ENCODE data around the gene UTP20.

DNA sequence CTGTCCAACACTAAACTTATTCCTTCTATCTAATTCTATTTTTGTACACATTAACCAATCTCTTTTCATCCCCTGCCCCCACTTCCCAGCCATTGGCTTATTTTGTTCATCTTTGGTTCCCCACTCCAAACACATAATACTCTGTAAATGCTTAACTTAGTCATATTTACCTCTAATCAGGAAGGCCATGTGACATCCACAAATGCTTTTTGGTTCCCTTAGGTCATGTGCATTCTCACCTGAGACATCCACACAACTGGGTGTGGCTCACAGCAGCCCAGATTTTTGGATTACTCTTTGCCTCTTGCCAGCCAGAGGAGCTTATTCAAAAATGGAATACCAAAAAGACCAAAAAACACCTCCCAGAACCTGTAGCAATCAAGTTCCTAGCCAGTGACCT lies 99.2 kb downstream of the UTP20 start:
- no peak for TF ChIP-seq POLR2A (IDR thresholded peaks at IDR 0.05)
- TF ChIP-seq, protein P1, sequence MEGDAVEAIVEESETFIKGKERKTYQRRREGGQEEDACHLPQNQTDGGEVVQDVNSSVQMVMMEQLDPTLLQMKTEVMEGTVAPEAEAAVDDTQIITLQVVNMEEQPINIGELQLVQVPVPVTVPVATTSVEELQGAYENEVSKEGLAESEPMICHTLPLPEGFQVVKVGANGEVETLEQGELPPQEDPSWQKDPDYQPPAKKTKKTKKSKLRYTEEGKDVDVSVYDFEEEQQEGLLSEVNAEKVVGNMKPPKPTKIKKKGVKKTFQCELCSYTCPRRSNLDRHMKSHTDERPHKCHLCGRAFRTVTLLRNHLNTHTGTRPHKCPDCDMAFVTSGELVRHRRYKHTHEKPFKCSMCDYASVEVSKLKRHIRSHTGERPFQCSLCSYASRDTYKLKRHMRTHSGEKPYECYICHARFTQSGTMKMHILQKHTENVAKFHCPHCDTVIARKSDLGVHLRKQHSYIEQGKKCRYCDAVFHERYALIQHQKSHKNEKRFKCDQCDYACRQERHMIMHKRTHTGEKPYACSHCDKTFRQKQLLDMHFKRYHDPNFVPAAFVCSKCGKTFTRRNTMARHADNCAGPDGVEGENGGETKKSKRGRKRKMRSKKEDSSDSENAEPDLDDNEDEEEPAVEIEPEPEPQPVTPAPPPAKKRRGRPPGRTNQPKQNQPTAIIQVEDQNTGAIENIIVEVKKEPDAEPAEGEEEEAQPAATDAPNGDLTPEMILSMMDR (IDR thresholded peaks at IDR 0.05): no peak
